Stimulated activated CD4-positive, alpha-beta T cell treated with anti-CD3 and anti-CD28 coated beads, Interleukin-12 subunit alpha, Interleukin-12 subunit beta, amount 100 ng/mL, for 4 hours (primary cell): ENCODE results near the gene MRE11.
"Not testable (repeated sequence)": the region's sequence is repeated elsewhere in the genome, so short reads cannot be mapped to it uniquely, and the experiment has no call there.

Experiments
- DNase-seq: peaks from one replicate; pipeline ENCODE4 v3.0.0-alpha.2; 2020

The MRE11 gene

DNA sequence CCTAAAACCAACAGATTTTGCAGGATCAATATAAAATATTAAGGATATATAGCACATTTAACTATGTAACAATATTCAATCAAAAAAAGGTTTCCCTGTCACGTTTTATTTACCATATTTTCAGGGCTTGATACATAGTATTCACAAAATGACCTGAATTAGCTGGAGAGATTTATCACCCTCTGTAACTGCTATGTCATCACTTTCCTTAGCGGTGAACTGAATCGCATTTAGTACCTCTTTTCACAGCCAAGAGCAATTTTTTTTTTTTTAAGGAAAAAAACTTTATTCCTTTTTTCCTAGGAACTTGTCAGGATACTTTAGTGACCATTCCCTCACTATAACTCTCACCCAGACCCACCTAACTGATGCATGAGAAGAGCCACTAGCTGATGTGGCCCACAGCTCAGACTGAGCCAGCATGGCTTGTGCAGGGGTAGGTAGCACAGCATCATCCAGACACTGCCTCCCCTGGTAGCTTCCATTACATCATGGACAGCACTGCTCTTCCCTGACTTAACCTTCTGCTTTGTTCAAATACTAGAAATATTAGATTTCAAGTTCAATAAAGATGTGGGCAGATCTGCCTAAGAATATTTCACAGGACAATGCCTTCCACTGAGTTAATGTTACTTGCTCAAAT, 75.4 kb downstream of the MRE11 start:
- no peak for DNase-seq

DNA sequence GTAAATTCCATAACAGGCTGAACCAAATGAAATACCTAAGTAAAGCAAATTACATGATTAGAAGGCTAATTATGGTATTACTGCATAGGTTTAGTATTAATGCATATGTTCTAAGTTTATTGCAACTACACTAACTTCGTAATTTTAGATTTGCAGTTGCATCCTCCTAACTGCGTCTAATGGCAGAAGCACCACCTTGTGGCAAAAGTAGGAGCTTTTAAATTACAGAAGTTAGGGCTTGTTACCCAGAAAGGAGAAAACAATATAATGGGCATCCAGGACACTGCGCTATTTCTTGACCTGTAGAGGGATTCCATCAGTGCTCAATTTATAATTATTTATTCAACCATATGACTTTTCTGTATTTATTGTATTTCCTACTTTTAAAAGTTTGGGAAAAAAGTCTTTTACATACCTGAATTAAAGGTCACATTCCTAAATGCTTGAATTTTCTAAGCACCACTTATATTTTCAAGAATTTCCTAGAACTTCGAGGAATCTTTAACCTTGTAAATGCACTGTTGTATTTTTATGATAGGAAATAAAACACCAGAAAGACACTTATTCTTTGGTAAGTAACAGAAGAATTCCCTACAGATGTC, 76.2 kb downstream of the MRE11 start:
- DNase-seq, result no peak

DNA sequence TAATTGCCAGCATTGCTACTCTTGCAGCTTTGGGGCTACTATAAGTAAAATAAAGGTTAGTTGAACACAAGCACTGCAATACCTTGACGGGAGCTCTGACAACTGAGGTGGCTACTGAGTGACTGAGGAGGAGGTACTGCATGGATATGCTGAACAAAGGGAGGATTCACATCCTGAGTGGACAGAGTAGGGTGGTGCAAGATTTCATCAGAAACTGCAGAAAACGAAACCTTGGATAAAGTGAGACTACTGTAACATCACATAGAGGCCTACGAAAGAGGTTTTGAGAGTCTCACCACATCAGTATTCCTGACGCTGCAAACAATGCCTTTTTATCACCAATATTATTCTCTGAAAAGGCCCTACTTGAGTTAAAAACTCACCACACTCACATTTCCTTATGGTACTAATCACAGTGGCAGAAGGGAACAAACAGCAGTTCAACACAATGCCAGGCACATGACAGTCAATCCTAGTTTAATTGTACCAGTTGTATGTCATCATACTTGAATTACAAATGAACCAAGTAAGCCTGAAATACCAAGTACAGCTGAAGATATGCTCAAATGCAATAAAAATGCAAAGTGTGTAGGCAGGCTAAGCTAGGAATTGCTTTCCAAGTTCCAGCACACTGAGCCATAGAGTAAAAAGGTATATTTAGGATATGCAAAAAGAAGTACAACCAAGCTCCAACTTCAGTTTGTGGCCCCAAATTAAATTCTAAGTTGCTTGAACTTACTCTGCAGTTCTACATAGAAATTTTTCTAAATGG, 88.4 kb downstream of the MRE11 start:
- DNase-seq, result no peak

DNA sequence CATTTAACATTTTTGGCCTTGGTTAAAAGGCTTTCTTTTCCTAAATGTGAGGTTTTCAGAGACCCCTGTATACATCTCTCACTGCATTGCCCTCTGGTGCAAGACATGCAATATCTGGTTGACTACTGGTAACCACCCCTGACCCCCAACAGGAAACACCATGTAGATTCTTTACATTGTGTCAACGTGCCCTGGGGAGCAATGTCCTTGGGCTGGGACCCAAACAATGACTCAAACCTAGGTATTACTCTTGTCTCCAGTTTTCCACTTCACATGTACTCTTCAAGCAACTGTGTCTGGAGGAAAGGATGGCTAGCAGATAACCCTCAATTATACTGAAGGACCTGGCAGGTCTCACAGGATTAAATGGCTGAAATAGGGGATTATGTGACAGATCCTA, 91.3 kb downstream of the MRE11 start:
- DNase-seq, result no peak

DNA sequence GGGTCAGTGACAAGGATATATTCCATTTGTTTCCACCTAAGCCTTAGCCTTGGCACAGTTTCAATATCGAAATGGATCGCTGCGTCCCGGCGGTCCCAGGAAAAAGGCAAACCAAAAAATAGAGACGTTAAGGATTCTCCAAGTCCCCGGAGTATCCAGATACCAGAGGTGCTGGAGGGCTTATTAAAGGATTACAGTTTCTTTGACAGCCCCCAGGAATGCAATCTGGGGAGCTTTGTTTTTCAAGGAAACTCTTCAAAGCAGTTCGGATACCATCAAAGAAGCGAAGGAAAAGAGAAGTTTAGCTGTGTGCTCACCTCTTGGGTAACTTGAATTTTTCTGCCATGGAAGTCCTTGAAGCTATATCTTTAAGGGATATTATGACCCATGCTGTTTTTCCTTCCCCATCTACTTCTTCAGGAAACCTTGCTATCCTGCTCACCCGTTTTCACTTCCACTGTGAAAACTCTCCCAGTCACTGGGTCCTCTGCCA, 91.8 kb downstream of the MRE11 start:
- no peak for DNase-seq

DNA sequence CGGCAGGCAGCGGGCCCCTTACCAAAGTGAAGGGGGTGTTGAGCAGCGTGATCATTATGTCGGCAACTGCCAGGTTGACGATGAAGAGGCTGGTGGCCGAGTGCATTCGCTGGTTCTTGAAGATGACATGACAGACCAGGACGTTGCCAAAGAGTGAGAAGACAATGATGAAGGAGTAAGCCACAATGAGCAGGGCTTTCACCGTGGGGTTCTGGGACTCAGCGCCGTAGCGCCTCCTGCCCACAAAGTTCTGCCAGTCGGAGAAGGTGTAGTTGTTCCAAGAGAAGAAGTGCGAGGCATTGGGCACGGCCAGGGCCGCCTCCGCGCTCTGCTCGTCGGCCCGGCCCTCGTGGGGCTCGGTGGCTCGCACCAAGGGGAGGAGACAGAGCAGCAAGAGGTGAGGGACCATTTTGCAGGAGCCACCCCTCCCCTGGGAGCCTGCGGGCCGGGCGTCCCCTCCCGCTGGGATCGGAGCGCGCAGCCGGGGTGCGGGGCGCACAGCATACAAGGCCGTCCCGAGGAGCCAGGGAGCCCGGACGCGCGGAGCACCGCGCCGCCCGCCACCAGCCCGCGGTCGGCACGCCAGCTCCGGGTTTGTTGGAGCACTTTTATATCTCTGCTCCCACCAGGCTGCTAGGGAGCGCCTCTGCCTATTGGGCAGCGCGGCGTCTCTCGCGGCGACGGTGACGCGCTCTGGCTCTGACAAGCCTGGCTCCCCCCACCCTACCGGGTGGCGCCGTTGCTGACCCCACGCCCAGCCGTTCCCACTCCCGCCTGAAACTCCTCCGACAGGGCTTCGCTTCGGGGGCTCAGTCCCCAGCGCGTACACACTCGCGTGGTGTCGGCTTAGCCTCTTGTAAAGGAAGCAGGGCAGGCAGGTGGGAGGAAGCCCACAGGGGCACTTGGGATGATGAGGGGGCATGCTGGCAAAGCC, 92.5 kb downstream of the MRE11 start, which contains the start of gene GPR83:
TSS of gene GPR83 (minus strand) at position 581 of the 934 bp plus-strand sequence. CDS start at position 409, 172 bp downstream.
- DNase-seq, result no peak

DNA sequence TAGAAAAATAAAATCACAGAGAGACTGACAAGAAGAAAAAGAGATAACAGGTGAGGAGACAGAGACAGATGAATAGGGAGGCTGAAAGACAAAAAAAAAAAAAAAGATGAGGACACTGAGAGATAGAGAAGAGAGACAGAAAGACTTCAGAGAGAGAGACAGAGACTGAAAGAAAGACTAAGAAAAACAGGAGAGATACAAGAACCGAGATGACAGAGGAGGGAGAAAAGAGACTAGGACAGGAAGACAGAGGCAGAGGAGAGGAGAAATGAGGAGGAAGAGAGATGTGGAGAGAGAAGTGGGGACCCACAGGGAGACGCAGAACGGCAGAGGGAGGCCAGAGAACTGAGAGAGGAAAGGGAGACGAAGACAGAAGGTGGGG, 93.2 kb downstream of the MRE11 start:
- no peak for DNase-seq

DNA sequence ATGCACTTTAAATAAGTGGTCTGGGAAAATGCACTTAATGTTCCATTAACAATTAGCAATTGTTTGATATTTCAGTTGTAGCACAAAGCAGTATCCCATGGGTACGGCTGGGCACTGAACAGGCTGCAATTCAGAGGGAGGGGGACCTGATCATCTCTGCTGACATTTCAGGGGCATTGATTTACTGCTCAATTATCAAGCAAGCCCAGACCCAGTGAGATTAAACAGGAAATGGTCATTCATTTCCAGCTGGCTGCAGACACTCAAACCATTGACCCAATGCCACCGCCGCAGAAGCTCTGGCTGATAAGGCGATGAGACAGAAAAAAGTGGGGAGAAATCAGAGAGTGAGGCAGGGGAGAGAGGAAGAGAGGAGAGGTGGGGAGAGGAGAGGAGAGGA, 93.6 kb downstream of the MRE11 start:
- no peak for DNase-seq

DNA sequence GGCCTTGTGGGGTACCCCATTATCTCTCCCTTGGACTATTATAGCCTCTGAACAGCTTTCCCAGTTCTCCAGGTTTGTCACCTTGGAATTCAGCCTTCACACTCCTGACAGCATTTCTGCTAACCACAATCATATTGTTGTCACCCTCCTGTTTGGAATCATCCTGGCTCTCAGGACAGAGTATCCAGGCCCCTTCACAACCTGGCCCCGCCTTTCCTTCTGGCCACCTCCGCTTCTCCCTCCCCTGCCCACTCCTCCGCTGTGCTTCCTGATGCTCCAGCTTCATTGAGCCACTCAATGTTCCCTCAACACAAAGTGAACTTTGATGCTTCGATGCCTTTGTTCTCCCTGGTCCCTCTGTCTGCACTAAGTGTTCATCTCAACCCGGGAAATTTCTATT, 95.5 kb downstream of the MRE11 start:
- no peak for DNase-seq

DNA sequence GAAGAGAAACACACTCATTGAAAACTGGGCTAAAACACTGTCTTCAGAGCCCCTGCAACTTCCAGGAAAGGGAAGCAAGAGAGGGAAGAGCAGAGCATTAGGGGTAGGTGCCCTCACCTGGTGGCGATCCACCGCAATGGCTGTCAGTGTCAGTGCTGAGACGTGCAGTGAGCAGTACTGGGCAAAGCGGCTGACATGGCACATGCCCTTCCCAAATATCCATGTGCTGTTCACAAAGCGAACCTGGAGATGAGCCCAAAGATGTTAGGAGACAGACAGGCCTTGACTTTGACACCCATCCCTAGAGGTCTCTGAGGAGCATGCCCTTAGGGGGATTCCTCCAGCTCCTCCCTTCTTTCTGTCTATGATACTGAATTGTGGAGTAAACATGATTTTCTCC, 97.4 kb downstream of the MRE11 start:
- DNase-seq, result no peak

DNA sequence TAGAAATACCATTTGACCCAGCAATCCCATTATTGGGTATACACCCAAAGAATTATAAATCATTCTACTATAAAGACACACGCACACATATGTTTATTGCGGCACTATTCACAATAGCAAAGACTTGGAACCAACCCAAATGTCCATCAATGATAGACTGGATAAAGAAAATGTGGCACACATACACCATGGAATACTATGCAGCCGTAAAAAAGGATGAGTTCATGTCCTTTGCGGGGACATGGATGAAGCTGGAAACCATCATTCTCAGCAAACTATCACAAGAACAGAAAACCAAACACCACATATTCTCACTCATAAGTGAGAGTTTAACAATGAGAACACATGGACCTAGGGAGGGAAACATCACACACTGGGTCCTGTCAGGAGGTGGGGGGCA, 101.7 kb downstream of the MRE11 start:
- not testable (repeated sequence) for DNase-seq

DNA sequence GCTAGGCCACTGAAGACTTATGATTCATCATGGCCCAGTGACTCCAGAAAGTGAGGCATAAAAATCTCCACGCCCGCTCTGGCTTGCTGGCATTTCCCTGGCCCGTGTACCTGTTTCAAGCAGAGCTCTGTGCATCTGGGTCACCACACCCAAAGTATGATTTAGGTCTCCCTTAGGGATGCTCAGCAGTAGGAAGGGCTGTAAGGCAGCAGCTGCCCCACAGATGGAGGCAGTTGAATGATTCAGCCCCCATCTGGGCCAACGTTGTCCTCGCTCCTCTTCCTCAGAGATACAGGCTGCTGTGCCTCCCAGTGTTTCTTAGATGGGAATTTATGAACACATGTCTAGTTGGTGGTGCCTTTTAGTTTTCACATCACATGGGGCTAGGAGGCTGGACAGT, 114.0 kb downstream of the MRE11 start:
- no peak for DNase-seq

DNA sequence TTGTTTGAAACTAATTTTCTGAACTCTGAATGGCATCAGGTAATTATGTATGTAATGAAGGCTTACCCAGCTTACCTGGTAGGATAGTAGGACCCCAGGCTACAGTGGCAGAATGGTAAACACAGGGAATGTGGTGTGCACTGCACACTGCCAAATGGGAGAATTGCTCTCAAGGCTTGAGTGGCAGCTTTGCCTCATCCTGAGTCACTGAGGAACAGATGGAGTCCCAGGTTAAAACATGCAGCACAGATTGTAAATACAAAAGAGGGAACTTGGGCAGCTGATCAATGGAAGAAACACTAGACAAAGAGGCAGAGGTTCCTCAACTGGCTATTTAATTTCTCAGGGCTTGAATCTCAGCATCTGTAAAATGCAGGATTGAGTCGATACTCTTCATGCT, 116.8 kb downstream of the MRE11 start:
- no peak for DNase-seq

DNA sequence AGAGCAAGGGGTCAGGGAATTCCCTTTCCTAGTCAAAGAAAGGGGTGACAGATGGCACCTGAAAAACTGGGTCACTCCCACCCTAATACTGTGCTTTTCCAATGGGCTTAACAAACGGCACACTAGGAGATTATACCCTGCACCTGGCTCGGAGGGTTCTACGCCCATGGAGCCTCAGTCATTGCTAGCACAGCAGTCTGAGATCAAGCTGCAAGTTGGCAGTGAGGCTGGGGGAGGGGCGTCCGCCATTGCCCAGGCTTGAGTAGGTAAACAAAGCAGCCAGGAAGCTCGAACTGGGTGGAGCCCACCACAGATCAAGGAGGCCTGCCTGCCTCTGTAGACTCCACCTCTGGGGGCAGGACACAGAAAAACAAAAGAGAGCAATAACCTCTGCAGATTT, 123.1 kb downstream of the MRE11 start:
- not testable (repeated sequence) for DNase-seq
